NCI-H345 treated with DMSO at 0.1 percent for 48 hours (cell line): Measurements from ENCODE around the gene TNNC1.

Experiments used
- DNase-seq: peaks from one replicate; lab custom pipeline; 2025; ENCODE audit not compliant: unreplicated experiment; lab: John Stamatoyannopoulos, UW

Gene TNNC1

GRCh38 chr3:52432225-52432624 lies 21.6 kb downstream of the TNNC1 start:
- no peak for DNase-seq

DNA sequence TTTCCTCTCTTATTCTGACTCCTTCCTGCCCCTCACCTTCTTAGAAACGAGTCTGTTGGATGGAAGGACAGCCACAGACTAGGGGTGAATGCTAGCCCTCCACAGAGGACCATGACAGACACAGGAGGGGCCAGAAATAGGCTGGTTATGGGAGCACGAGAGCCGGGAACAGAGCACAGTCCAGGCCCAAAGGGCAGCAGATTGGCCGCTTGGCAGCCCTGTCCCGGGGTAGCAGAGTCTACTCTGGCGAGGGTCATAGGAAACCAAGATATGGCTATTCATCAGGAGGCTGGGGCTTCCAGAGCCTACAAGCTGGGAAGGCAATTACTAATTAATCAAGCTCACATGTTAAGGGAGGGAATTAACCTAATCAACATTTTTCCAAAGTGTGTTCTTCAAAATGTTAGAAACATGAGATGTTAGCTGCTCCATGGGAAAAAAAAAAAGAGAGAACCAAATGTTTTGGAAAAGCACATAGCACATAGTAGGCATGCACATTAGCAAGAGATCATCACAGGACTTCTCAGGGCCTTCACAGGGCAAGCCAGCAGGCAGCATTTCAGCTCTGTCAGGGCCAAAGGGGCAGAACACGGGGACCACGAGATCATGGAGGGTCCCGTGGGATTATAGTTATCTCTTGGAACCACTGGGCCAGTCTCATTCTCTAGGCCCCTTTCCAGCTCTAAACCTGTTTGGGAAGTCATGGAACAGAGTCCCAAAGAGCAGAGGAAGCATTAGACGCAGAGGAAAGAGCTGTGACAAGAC lies 22.2 kb downstream of the TNNC1 start:
- no peak for DNase-seq

GRCh38 chr3:52430416-52430810 lies 23.4 kb downstream of the TNNC1 start:
- DNase-seq, result no peak

DNA sequence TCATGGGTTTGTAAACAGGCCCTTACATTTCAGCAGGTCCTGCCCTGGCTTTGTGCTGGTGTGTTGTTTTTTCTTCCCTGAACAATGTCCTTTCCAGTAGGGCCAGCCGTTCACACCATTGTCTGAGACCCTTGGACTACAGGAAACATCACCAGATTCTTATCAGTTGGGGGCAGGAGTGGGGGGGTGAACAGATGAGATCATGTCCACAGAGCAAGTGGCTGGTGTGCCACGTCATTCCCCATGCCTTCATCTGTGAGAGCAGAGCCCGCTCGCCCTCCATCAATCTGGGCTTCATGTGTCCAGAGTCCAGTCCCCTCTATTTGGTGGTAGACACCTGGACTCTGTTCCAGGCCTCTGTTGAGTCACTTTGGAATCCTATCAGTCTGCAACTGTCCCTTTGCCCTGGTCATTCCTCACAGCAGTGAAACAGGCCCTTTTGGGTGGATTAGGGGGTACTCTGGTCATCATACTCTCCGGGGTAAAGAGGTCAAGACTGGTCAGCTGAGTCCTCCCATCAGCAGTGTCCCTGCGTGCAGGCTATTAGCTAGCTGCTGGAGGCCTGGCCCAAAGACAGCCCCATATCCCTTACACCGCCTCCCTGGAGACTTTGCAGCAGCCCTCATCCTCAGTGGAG lies 23.9 kb downstream of the TNNC1 start:
- no peak for DNase-seq

- DNase-seq, result no peak
Measured at GRCh38 chr3:52429031-52429430, 24.8 kb downstream of the TNNC1 start.

- peak; percentile 15 for DNase-seq
Measured at GRCh38 chr3:52428151-52429005, 25.5 kb downstream of the TNNC1 start.

DNA sequence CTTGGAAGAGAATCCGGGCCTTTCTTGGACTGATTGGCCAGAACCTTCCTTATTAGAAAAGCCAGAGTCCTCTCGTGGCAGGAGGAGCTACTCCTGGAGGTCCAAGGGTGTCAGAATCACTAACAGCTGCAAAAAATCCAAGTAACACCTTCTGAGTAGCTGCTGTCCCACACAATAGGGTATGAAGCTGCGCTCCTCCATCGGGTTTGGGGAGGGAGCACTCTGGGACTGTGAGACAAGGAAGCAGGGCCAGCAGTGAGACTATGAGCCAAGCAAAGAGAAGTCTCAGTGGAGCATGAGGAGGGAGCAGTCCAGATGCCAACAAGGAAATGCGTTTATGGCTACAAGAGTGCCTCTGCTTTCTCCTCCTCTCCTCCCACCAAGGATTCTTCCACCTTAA lies 30.7 kb downstream of the TNNC1 start:
- no peak for DNase-seq

DNA sequence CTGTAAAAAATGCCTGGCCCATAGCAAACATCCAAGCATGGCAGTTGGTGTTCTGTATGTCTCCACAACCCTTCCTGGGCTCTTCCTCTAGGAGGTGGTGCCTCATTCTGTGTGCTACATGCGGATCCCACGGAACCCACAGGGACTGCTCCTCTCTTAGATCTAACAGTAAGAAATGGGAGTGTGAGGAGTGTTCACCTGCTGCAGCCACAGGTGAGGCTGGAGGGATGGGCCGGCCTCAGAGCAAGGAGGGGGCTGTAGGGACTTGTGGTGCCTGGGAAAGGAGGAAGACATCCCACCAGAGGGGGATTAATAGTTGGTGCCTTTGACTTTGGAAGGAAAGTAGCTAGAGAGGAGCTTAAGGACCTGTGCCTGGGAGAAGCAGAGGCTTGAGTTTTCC lies 31.2 kb downstream of the TNNC1 start:
- no peak for DNase-seq

DNA sequence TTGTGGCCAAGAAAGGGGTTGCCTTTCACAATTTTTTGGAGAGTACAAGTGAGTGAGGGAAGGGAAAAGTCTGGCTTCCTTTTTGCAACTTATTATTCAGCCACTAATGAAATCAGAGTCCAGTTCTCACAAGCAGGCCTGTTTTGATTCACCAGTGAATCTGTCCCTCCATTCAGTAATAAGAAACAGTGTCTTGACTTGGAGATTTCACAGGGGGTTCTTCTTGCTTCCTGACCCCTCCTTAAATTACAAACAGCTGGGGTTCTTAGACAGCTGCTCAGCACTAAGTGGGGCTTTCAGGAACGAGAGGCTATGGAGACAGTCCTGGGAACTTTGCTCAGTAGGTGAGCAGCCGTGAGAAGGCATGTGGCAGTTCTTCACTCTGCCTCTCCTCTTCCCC lies 33.5 kb downstream of the TNNC1 start:
- DNase-seq, result no peak

DNA sequence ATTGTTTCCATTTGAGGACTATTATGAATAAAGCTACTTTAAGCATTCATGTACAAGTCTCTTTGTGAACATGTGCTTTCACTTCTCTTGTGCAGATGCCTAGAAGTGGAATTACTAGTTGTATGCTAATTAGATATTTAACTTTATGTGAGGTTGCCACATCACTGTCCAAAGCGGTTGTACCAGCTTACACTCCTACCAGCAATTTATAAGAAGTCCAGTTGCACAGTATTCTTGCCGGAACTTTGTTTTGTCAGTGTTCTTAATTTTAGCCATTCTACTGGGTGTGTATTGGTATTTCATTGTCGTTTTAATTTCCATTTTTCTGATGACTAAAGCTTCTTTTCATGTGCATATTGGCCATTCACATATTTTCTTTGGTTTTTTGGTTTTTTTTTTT lies 38.0 kb downstream of the TNNC1 start:
- no peak for DNase-seq

DNA sequence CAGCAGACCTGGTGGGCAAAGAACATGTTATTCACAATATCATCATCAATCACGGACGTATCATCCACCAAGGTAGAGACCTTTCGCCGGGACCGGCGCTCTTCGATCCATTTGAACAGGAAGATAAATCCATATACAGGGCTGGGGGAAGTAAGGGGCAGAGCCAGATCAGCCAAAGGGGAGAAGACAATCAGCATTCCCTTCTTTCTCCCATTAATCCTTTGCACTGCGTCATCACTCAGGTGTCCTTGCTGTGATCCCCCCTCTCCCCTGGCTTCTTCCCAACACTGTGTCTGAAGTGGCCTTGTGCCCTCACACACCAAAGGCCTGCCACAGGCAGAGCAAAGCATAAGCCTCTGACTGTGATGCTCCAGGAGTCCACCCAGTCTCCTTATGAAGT lies 45.4 kb downstream of the TNNC1 start:
- no peak for DNase-seq

DNA sequence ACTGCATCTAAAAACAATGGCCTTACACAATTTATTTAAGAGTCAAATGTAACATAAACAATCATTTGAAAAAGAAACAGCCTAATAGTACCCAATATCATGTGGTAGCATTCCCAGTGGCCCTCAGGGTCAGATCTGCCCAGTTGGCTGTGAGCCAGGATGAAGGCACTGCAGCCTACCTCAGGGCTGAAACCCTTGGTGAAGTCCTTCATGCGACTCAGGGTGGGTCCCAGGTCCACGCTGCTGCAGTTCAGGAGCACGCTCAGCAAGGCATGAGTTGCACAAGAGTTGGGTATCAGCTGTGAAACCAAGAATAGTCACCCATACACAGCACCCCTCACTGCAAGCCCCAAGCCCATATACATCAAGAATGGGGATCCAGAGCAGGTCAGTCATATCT lies 46.1 kb downstream of the TNNC1 start:
- no peak for DNase-seq

- no peak for DNase-seq
Measured at GRCh38 chr3:52406791-52407510, 46.9 kb downstream of the TNNC1 start.

DNA sequence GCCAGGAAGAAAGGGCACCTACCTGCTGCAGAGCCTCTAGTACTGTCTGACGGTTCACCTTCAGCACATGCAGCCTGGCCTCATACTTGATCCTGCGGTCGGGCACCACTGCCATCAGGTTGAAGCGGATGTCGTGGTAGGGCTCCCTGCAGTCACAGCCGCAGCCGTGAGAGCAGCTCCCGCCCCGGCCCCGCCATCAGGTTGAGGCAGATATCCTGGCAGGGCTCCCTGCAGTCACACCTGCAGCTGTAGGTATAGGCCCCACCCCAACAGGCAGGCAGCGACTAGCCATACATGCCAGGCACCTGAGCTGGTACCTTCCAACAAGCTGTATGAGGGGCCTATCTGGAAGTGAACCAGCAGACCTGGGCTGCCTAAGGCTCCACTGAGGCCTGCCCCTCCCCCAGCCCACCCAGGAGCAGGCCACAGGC lies 47.6 kb downstream of the TNNC1 start:
- DNase-seq, result no peak

DNA sequence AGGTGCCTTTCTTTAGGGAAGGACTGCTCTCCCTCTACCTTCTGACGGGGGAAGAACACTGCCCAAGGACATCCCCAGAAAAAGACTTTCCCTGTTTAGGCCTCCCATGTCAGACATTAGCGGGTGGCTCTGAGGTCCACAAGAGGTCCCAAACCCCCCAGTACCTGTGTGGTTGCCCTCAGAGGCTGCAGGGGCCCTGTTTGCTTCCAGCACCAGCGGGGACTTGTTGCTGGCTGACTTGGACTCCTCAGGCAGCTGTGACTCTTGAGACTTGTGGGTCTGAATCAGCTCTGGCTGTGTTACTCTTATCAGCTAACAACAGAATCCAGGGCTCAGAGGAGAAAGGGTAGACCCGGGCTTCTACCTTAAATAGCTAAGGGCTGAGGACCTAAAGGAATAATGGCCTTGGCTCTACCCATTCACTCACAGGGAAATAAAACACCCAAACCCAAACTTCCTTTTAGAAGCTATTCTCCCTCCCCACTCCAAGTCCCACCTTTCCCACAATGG lies 48.2 kb downstream of the TNNC1 start:
- DNase-seq, result no peak

DNA sequence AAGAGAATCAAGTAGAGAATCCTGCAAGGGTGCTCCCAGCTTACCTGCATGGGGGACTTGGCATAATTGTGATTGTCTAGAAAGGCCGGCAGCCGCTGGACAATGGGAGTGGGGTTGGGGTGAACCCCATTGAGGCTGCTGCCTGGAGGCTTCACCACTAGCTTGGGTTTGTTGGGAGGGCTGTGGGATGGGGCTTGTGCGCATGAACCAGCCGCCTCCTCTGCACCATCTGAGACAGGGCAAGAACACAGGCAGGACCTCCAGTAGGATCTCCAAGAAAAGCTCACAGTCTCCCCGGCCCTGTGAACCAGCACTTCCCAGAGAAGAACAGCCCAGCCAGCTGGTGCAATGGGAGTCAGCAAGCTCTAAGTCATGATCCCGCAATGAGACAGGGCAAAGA lies 48.8 kb downstream of the TNNC1 start:
- no peak for DNase-seq

DNA sequence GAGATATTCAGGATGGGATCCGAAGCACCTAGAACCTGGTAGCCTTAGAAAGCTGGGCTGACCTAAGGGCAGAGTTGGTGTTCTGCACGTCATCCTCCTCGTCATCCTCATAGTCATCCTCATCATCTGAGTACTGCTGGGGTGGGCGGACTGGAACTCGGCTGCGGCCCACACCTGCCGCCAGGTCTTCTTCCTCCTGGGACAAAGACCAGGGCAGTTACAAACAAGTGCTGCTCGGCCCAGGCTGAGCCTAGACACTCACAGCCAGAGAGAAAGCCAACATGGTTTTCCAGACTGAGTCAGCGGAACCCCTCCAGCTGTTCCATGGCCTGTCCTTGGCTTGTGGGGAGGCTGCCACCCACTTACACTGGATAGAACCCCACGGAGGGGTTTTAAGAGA lies 49.5 kb downstream of the TNNC1 start:
- no peak for DNase-seq

GRCh38 chr3:52403955-52404354 lies 49.9 kb downstream of the TNNC1 start:
- no peak for DNase-seq

DNA sequence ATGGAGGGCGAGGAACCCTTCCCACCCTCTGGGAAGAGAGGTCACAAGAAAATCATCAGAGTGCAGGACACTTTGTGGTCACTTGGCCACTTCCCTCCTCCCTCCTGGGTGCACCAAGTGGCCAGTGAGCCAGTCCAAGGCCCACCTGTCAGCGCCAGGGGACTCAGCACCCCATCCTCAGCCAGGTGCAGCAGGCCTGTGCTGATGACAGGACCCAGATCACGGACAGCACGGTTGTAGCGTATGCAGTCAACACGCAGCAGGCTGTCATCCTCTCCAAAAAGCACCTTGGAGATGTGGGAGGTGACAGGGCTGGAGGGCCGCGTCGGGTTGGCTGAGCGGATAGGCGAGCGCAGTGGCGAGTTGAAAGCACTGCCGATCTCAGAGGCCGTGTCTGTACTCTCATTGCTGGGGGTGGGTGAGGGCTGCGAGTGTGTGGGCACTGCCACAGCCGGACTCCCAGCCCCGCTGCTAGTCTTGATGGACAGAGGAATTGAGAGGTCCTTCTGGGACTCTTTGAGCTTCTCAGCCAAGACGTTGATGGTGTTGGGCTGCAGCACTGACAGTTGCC lies 50.5 kb downstream of the TNNC1 start:
- DNase-seq, result no peak

DNA sequence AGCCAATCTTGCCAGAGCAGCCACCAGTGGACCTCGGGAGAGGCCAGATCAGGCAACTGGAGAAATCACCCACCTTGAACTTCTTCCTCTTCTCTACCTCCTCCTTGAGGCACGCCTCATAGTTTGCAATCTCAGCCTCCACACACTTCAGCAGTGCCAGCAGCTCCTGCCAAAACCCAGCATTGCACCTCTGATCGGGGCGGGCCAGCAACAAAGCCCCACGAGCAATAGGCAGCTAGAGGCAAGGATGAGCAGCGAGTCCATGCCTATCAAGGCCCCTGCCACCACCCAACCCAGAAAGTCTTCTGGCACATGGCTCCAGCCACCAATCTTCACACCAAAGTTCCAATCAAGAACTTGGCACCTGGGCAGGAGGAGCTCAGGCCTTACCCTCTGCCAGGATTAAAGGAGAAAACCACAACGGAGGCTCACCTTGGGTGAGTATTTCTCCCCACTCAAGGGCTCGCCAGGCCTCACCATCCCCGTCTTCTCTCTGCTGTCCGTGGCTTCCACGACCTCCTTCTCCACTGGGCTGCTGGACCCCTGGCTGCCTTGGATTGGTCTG lies 51.1 kb downstream of the TNNC1 start:
- no peak for DNase-seq
